SK-N-SH (cell line): ENCODE results near the gene C11orf68. TPM values are rescaled to one million over a fixed set of nuclear protein-coding genes. Genes with fewer than 3 reads are reported as not detected.
"Not testable (repeated sequence)": the region's sequence is repeated elsewhere in the genome, so short reads cannot be mapped to it uniquely, and the experiment has no call there.

Experiments used
- CTCF ChIA-PET: fragments of 300-600, 350-600 bp; formaldehyde crosslinking; extraction: SDS; loops from one replicate; lab custom pipeline; 2021; lab: Yijun Ruan, JAX
- POLR2A ChIA-PET: fragments of 350-600 bp; sonication (Branson Sonifier 250); formaldehyde crosslinking; extraction: SDS; loops from one replicate; lab custom pipeline; 2020; ENCODE audit warnings: antibody characterized with exemption, inconsistent platforms; lab: Yijun Ruan, JAX
- DNase-seq: peaks from one replicate; pipeline ENCODE4 v3.0.0; 2012
- H2AFZ ChIP-seq: fragments of 200-600 bp; sonication (generic); 2 replicates; pipeline ENCODE4 v1.8.1; 2016; ENCODE audit warnings: antibody characterized with exemption, mild to moderate bottlenecking, low read depth
- H3F3A ChIP-seq: fragments of 200-600 bp; sonication (generic); replicated peaks from 2 replicates; pipeline ENCODE3; 2016; ENCODE audit warnings: antibody characterized with exemption, mild to moderate bottlenecking; ENCODE audit not compliant: insufficient read depth
- H3K27ac ChIP-seq, 2 experiments: fragments of 200-500 bp in 1 of 2; fragments of 200-600 bp in 1 of 2; sonication (Bioruptor generic) in 1 of 2; sonication (generic), shearing (Covaris generic) in 1 of 2; 2 replicates each; pipeline versions ENCODE4 v1.5.1 to v1.6.1; 2014 to 2016; ENCODE audit warnings: low read depth in 2 of 2, inconsistent platforms in 1 of 2, low read length in 1 of 2, mild to moderate bottlenecking in 1 of 2, mixed read lengths in 1 of 2
- H3K27me3 ChIP-seq: fragments of 200-600 bp; sonication (generic), shearing (Covaris generic); 2 replicates; pipeline ENCODE4 v1.6.1; 2016; ENCODE audit warnings: mixed run types; ENCODE audit not compliant: insufficient read depth
- H3K36me3 ChIP-seq, 2 experiments: fragments of 200-500 bp in 1 of 2; fragments of 200-600 bp in 1 of 2; sonication (Bioruptor generic) in 1 of 2; sonication (generic) in 1 of 2; replicated peaks in 1 of 2; 2 replicates each; pipeline versions ENCODE3 to v1.5.1; 2014 to 2016; ENCODE audit warnings: low read length in 1 of 2, mild to moderate bottlenecking in 1 of 2; ENCODE audit not compliant: insufficient read depth in 2 of 2, control insufficient read depth in 1 of 2
- H3K4me1 ChIP-seq, 2 experiments: fragments of 200-500 bp in 1 of 2; fragments of 200-600 bp in 1 of 2; sonication (Bioruptor generic) in 1 of 2; sonication (generic), shearing (Covaris generic) in 1 of 2; 2 replicates each; pipeline versions ENCODE4 v1.5.1 to v1.6.1; 2014 to 2016; ENCODE audit warnings: low read depth in 1 of 2, low read length in 1 of 2, mixed run types in 1 of 2; ENCODE audit not compliant: insufficient read depth in 2 of 2, control insufficient read depth in 1 of 2
- H3K4me2 ChIP-seq: fragments of 200-600 bp; sonication (generic), shearing (Covaris generic); 2 replicates; pipeline ENCODE4 v1.6.1; 2017; ENCODE audit warnings: mixed run types
- H3K4me3 ChIP-seq, 2 experiments: fragments of 200-500 bp in 1 of 2; fragments of 200-600 bp in 1 of 2; sonication (Bioruptor generic) in 1 of 2; sonication (generic), shearing (Covaris generic) in 1 of 2; 2 replicates each; pipeline versions ENCODE4 v1.5.1 to v1.8.1; 2014 to 2016; ENCODE audit warnings: low read depth in 2 of 2, inconsistent platforms in 1 of 2, low read length in 1 of 2, mild to moderate bottlenecking in 1 of 2, mixed read lengths in 1 of 2, moderate library complexity in 1 of 2
- H3K79me2 ChIP-seq: fragments of 200-600 bp; sonication (generic); 2 replicates; pipeline ENCODE4 v1.8.1; 2017; ENCODE audit warnings: mild to moderate bottlenecking; ENCODE audit not compliant: insufficient read depth
- H3K9ac ChIP-seq: fragments of 200-600 bp; sonication (generic); 2 replicates; pipeline ENCODE4 v1.6.1; 2017; ENCODE audit warnings: mixed run types
- H3K9me2 ChIP-seq: fragments of 200-600 bp; sonication (generic); 2 replicates; pipeline ENCODE4 v1.6.1; 2017; ENCODE audit warnings: mixed run types
- H3K9me3 ChIP-seq: fragments of 200-600 bp; sonication (generic); 2 replicates; pipeline ENCODE4 v1.6.1; 2017; ENCODE audit warnings: mixed run types, mild to moderate bottlenecking, moderate library complexity
- H4K20me1 ChIP-seq: fragments of 200-600 bp; sonication (generic); 2 replicates; pipeline ENCODE4 v1.6.1; 2017; ENCODE audit warnings: mild to moderate bottlenecking, mixed run types; ENCODE audit not compliant: insufficient read depth
- CTCF ChIP-seq: fragments of 200-600 bp; sonication (generic); IDR thresholded peaks from 2 replicates; pipeline ENCODE4 v1.6.1; 2017; ENCODE audit warnings: antibody characterized with exemption, mild to moderate bottlenecking, moderate library complexity
- EZH2phosphoT487 ChIP-seq: fragments of 200-600 bp; sonication (generic); IDR thresholded peaks from 2 replicates; pipeline ENCODE4 v1.6.1; 2017; ENCODE audit warnings: low read depth, mixed run types, mild to moderate bottlenecking, antibody characterized with exemption, moderate library complexity, borderline replicate concordance
- FOXJ3 ChIP-seq: sonication (generic); formaldehyde crosslinking; IDR thresholded peaks from 2 replicates; pipeline ENCODE4 v1.5.1; 2020; ENCODE audit warnings: mild to moderate bottlenecking, missing genetic modification reagents
- GATA2 ChIP-seq: sonication (generic); formaldehyde crosslinking; IDR thresholded peaks from 2 replicates; pipeline ENCODE4 v1.5.0; 2020; ENCODE audit warnings: mild to moderate bottlenecking, missing genetic modification reagents
- IRF3 ChIP-seq: fragments of 150-350 bp; IDR thresholded peaks from 2 replicates; pipeline ENCODE4 v1.6.1; 2016; ENCODE audit warnings: mild to moderate bottlenecking, low read depth, low read length
- MAX ChIP-seq: IDR thresholded peaks from 2 replicates; pipeline ENCODE4 v1.4.0; 2012; ENCODE audit warnings: low read depth
- MXI1 ChIP-seq: IDR thresholded peaks from 2 replicates; pipeline ENCODE4 v1.6.1; 2012; ENCODE audit warnings: mild to moderate bottlenecking, low read depth, low read length, improper control_type of control experiment
- NRF1 ChIP-seq: IDR thresholded peaks from 2 replicates; pipeline ENCODE4 v1.6.1; 2012; ENCODE audit warnings: low read depth, mild to moderate bottlenecking, low read length
- PBX3 ChIP-seq: IDR thresholded peaks from 2 replicates; pipeline ENCODE4; 2012
- RFX5 ChIP-seq: IDR thresholded peaks from 2 replicates; pipeline ENCODE4 v1.6.1; 2012; ENCODE audit warnings: mild to moderate bottlenecking, improper control_type of control experiment, low read length
- RXRA ChIP-seq: IDR thresholded peaks from 2 replicates; pipeline ENCODE4 v1.4.0; 2012; ENCODE audit warnings: low read depth, mild to moderate bottlenecking, borderline replicate concordance
- SIN3A ChIP-seq: IDR thresholded peaks from 2 replicates; pipeline ENCODE4 v1.6.1; 2012; ENCODE audit warnings: low read depth, mild to moderate bottlenecking, low read length, moderate library complexity, borderline replicate concordance
- SMC3 ChIP-seq: IDR thresholded peaks from 2 replicates; pipeline ENCODE4 v1.6.1; 2012; ENCODE audit warnings: low read depth, low read length, improper control_type of control experiment
- TAF1 ChIP-seq: IDR thresholded peaks from 2 replicates; pipeline ENCODE4 v1.6.1; 2012; ENCODE audit warnings: low read depth, mild to moderate bottlenecking, low read length, moderate library complexity, borderline replicate concordance
- USF2 ChIP-seq: fragments of 150-350 bp; IDR thresholded peaks from 2 replicates; pipeline ENCODE4 v1.6.1; 2017; ENCODE audit warnings: antibody characterized with exemption, low read length, low read depth, borderline replicate concordance
- ZBTB33 ChIP-seq: IDR thresholded peaks from 2 replicates; pipeline ENCODE4 v1.4.0; 2012; ENCODE audit warnings: low read depth, borderline replicate concordance
- WGBS: methylation state at CpG from one replicate; pipeline ENCODE4 v1.1.6; 2017; ENCODE audit warnings: low lambda C conversion rate; 5-methylcytosine and 5-hydroxymethylcytosine counted together
- polyA plus RNA-seq, 3 experiments: library from polyadenylated mRNA; depleted of rRNA; stranded (reverse); fragments of >200 nt; gene quantifications; 2 replicates each; pipeline ENCODE4 v1.2.3, GENCODE V29; 2012

C11orf68 gene
- polyA plus RNA-seq, 1 of the 3 experiments (the other 2 are of a cell fraction), result 65.3 TPM

GRCh38 chr11:65953471-65953870 is 34.6 kb upstream of the C11orf68 start (continued):
- TF ChIP-seq SMC3 (no peak), GATA2 (CRISPR knock-in tag) (no peak), RFX5 (no peak), IRF3 (no peak), NRF1 (no peak), MAX (no peak)

- Histone ChIP-seq H3K9ac (no peak overlapping the region), H3K27me3 (no peaks in the 10 kb centered on the region), H3K79me2 (no peaks in the 10 kb centered on the region), H3K9me2 (no peaks in the 10 kb centered on the region), H2AFZ (no peak overlapping the region), H3K4me1 (no peaks in the 10 kb centered on the region; a peak in 1 of 4 replicates), H3K4me3 (no peak overlapping the region), H3K36me3 (no peaks in the 10 kb centered on the region), H3K4me2 (no peak overlapping the region), H4K20me1 (no peaks in the 10 kb centered on the region), H3F3A (peaks cover 3% of the 10 kb centered on the region), H3K27ac (no peak overlapping the region), H3K9me3 (no peaks in the 10 kb centered on the region)
- DNase-seq, result no peak
- CTCF ChIA-PET, result no interaction called here
- TF ChIP-seq RFX5, result no peak
- TF ChIP-seq EZH2phosphoT487, result no peak
- no peak for TF ChIP-seq MXI1
- no peak for TF ChIP-seq PBX3
- TF ChIP-seq NRF1, result no peak
- no peak for TF ChIP-seq RXRA
- TF ChIP-seq SIN3A, result no peak
- TF ChIP-seq ZBTB33, result no peak
- no peak for TF ChIP-seq CTCF
- no peak for TF ChIP-seq FOXJ3 (CRISPR knock-in tag)
- TF ChIP-seq USF2, result no peak
- TF ChIP-seq SMC3, result no peak
- TF ChIP-seq TAF1, result no peak
- WGBS, result 76% methylated on average over 6 of the region's 6 CpGs
- POLR2A ChIA-PET, result no interaction called here
Observed at GRCh38 chr11:65952052-65952521, 33.2 kb upstream of the C11orf68 start.

- H3K4me3 ChIP-seq, H2AFZ ChIP-seq, H3K4me2 ChIP-seq, H3K4me1 ChIP-seq, H3K9me3 ChIP-seq, H3K27me3 ChIP-seq, DNase-seq, H4K20me1 ChIP-seq, H3K9me2 ChIP-seq, H3K9ac ChIP-seq, POLR2A ChIA-PET, H3K27ac ChIP-seq, H3F3A ChIP-seq, H3K79me2 ChIP-seq, H3K36me3 ChIP-seq: not testable (repeated sequence)
- 42% methylated on average over 3 of the region's 3 CpGs for WGBS
- CTCF ChIA-PET, result interaction anchor here (0.6 kb wide), 1 partner anchor 67 kb away, joined by 3 read pairs; no protein-coding TSS in a partner anchor
Observed at GRCh38 chr11:65951641-65952040, 32.8 kb upstream of the C11orf68 start.
